Measurements from ENCODE around the gene SLC9C1. TPM values are rescaled to one million over a fixed set of nuclear protein-coding genes. Genes with fewer than 3 reads are reported as not detected.

Gene SLC9C1
- total RNA-seq, 1 donor from 2014 or later, result not detected

DNA sequence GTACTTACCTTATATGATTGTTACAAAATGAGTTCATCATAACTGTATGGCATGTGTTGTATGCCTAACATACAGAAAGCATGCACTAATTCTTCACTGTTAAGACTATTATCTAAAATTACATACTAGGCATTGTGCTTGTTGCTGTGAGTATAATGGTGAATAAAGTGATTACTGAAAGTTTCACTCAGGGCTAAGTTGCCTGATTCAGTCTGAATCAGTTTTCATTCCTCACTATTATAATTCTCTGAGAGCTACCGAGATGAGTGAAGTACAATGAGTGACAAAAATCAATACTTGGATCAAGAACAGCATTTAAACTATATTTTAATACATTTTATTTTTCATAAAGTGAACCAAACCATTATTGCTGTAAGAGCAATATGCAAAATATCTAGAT is 153.4 kb downstream of the SLC9C1 start:
- no peak for DNase-seq (ENCODE audit: low read depth)
- TF ChIP-seq, protein P1, sequence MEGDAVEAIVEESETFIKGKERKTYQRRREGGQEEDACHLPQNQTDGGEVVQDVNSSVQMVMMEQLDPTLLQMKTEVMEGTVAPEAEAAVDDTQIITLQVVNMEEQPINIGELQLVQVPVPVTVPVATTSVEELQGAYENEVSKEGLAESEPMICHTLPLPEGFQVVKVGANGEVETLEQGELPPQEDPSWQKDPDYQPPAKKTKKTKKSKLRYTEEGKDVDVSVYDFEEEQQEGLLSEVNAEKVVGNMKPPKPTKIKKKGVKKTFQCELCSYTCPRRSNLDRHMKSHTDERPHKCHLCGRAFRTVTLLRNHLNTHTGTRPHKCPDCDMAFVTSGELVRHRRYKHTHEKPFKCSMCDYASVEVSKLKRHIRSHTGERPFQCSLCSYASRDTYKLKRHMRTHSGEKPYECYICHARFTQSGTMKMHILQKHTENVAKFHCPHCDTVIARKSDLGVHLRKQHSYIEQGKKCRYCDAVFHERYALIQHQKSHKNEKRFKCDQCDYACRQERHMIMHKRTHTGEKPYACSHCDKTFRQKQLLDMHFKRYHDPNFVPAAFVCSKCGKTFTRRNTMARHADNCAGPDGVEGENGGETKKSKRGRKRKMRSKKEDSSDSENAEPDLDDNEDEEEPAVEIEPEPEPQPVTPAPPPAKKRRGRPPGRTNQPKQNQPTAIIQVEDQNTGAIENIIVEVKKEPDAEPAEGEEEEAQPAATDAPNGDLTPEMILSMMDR (conservative IDR thresholded peaks at IDR 0.05; ENCODE audit: low read depth, low read length), result no peak
- no peak overlapping the region for H3K4me3 ChIP-seq (ENCODE audit: low read depth, low read length)

DNA sequence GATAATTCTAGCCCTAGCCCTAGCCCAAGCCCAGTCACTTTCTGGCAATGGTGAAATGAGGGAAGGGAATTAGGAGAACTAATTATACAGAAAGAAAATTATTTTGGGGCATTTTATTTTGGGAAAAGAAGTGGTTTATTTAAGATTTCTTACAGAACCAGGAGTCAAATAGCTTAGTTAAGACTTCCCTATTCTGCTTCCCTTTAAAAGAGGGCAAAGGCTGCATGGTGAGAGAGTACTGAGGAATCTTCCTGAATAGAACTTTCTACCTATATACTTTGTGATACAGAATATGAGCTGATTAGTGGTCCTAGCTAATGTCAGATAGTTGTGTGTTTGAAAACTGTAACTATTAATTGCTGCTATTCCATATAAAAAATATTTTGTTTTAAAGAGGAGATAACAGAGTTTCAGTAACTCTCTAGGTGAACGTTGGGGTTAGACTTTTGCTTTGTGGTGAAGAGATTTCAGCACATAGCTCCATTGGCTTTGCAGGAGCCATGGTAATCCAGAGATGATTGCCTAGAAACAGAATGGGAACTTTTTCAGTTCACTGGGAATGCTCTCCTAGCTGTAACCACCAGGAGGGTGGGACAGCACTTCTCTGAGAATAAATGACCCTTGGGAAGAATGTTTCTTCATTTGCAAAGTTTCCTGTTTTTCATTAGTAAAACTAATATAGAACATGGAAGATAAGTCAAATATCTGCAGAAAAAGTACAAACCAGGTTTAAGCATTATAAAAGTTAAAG is 155.6 kb downstream of the SLC9C1 start:
- no peak for DNase-seq (ENCODE audit: low read depth)
- TF ChIP-seq, protein P1 (conservative IDR thresholded peaks at IDR 0.05; ENCODE audit: low read depth, low read length), result no peak
- H3K4me3 ChIP-seq (ENCODE audit: low read depth, low read length), result no peak overlapping the region

DNA sequence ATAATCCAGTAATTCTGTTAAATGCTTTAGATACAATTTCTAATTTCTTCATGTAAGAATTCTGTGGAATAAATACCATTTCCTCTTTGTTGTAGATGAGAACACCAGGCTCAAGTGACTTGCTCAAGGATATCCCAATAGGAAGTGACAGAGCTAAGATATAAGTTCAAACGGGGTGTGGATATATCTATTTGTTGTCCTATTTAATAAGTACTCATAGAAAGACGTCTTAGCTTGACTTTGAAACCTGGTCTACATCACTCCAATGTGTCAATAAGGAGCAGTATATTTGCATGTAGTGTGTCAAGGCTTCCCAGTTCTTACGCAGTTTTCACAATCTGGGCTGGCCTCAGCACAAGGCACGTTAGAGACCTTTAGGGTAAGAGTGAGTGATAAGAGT is 156.2 kb downstream of the SLC9C1 start:
- H3K4me3 ChIP-seq (ENCODE audit: low read depth, low read length), result no peak overlapping the region
- no peak for DNase-seq (ENCODE audit: low read depth)
- TF ChIP-seq, protein P1 (conservative IDR thresholded peaks at IDR 0.05; ENCODE audit: low read depth, low read length), result no peak

DNA sequence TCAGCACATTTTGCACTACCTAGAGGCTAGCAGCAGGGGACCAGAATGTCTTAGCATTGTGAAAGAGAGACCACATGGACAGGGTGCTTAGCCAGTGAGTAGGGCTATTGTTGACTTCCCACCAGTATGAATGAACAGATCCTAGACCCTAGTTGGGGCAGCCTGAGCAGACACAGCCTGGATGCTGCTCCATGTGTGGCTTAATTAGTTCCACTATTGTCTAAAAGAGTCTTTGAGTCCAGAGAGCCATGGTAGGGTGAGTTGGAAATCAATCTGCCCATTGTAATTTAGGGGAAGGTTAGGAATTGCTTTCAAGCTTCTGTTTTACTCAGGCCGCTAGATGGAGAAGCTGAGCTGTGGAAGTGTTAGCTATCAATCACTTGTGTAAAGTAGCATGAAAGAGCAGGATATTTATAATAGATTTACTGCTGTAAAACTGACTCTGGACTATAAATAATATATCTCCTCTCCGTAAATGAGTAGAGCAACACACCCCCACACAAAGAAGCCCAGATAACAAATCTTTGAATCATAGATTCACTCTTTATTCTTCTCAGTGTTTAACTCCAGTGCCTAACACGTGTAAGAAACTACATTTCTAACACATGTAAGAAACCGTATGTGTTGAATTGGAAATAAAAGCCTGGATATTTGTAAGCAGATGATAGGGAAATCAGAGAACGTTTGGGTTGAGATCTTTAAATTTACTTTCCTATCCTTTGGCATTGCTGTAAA is 156.9 kb downstream of the SLC9C1 start:
- no peak overlapping the region for H3K4me3 ChIP-seq (ENCODE audit: low read depth, low read length)
- no peak for DNase-seq (ENCODE audit: low read depth)
- TF ChIP-seq, protein P1 (conservative IDR thresholded peaks at IDR 0.05; ENCODE audit: low read depth, low read length), result peak; percentile 68

DNA sequence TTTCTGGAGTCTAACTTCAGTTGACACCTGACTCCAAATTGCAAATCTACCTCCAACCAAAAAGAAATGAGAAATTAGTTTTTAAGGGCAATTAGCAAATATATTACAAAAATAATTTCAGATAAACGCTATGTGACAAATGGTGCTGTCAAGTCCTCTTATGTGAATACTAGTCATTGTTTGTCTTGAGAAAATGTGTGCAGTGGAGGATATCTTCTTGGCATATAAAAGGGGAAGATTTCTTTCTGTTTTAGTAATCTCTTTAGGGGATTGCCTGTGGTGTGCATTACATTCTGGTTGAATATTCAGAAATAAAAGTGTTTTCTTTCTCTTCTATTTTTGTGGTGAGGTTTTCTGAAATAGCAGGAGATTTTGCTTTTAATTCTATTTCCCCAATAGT is 158.0 kb downstream of the SLC9C1 start:
- TF ChIP-seq, protein P1 (conservative IDR thresholded peaks at IDR 0.05; ENCODE audit: low read depth, low read length), result no peak
- H3K4me3 ChIP-seq (ENCODE audit: low read depth, low read length), result no peak overlapping the region
- DNase-seq (ENCODE audit: low read depth), result no peak

DNA sequence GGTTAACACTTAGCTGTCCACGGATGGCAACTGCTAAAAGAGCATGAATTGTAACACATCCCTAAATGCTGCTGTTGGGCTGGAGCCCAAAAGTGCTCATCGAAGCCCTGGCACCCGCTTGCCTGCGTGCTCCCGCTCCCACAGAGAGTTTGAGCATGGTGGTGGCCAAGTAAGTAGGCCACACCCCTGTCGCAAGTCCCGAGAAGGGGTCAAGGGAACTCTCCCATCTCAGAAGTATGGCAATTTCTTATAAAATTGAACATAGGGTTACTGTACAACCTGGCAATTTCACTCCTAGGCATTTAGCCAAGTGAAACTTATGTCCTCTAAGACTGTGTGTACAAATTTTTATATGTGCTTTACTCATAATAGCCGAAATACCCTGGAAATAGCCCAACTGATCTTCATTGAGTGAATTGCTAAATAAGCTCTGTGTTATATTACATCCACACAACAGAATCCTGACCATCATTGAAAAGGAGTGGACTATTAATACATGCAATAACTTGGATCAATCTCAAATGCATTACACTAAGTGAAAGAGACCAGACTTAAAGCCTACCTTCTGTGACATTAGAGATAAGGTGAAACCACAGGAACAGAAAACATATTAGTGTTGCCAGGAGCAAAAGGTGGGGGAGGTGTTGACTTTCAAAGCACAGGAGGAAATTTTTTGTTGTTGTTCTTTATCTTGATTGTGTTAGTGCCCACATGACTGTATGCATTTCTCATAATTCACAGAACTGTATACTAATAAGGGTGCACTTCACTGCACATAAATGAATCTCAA is 159.5 kb downstream of the SLC9C1 start:
- TF ChIP-seq, protein P1 (conservative IDR thresholded peaks at IDR 0.05; ENCODE audit: low read depth, low read length), result no peak
- no peak overlapping the region for H3K4me3 ChIP-seq (ENCODE audit: low read depth, low read length)
- DNase-seq (ENCODE audit: low read depth), result no peak
